Fibroblast of peridontal ligament (primary cell): Measurements from ENCODE around the gene ARG1.
A peak's percentile ranks its signal among the peaks of the same experiment; 100 is the strongest.
"Not testable (repeated sequence)": the region's sequence is repeated elsewhere in the genome, so short reads cannot be mapped to it uniquely, and the experiment has no call there.

Source experiments
- DNase-seq: peaks from one replicate; pipeline ENCODE4 v3.0.0-alpha.2; 2010; ENCODE audit errors: extremely low read depth

ARG1 gene

GRCh38 chr6:131572686-131573415 lies at the start of gene ARG1:
Gene ARG1 (plus strand): TSS chr6:131573226. CDS start chr6:131573283, 57 bp downstream.
- no peak for DNase-seq

- DNase-seq = no peak
Observed at GRCh38 chr6:131523988-131524673, 48.9 kb upstream of the ARG1 start.

DNA sequence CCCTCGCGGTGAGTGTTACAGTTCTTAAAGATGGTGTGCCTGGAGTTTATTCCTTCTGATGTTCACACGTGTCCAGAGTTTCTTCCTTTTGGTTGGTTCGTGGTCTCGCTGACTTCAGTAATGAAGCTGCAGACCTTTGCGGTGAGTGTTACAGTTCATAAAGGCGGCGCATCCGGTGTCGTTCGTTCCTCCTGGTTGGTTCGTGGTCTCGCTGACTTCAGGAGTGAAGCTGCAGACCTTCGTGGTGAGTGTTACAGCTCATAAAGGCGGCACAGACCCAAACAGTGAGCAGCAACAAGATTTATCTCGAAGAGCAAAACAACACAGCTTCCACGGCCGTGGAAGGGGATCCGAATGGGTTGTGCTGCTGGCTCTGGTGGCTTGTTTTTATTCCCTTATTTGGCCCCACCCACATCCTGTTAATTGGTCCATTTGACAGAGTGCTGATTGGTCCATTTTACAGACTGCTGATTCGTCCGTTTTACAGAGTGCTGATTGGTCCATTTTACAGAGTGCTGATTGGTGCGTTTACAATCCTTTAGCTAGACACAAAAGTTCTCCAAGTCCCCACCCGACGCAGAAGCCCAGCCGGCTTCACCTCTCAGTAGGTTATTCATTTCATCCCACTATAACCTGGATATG lies 48.2 kb upstream of the ARG1 start:
- DNase-seq = no peak

- DNase-seq = not testable (repeated sequence)
Observed at GRCh38 chr6:131530936-131531335, 42.1 kb upstream of the ARG1 start.

DNA sequence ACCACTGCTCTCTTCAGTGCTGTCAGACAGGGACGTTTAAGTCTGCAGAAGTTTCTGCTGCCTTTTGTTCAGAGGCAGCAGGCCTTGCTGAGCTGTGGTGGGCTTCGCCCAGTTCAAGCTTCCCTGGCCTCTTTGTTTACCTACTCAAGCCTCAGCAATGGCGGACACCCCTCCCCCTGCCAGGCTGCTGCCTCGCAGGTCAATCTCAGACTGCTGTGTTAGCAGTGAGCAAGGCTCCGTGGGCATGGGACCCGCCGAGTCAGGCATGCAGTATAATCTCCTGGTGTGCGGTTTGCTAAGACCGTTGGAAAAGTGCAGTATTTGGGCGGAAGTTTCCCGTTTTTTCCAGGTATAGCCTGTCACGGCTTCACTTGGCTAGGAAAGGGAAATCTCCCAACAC lies 41.3 kb upstream of the ARG1 start:
- DNase-seq = not testable (repeated sequence)

GRCh38 chr6:131532580-131533039 lies 40.4 kb upstream of the ARG1 start:
- DNase-seq = no peak

DNA sequence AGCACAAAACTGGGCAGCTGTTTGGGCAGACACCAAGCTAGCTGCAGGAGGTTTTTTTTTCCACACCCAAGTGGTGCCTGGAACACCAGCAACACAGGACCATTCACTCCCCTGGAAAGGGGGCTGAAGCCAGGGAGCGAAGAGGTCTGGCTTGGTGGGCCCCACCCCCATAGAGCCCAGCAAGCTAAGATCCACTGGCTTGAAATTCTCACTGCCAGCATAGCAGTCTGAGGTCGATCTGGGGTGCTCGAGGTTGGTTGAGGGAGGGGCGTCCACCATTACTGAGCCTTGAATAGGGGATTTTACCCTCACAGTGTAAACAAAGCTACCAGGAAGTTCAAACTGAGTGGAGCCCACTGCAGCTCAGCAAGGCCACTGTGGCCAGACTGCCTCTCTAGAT lies 34.4 kb upstream of the ARG1 start:
- DNase-seq = not testable (repeated sequence)

DNA sequence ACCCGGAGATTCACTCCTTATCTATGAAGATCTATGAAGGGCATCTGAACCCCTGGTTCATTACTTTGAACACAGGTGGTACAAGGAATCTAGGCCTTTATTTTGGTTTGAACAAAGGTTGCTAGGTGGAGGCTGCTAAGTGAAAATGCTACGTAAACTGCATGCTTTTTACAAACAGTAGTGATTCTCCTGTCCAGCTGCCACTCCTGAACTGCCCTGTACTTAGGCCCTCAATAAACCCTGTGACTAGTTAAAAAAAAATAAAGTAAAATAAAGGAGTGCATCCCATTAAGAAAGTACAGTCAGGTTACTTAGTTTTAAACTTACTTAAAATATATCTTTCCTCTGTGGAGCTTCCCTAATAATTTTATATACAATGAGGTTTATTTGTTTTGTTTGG lies 27.7 kb upstream of the ARG1 start:
- no peak for DNase-seq

GRCh38 chr6:131547488-131547887 lies 25.5 kb upstream of the ARG1 start:
- no peak for DNase-seq

GRCh38 chr6:131548441-131548840 lies 24.6 kb upstream of the ARG1 start:
- DNase-seq = no peak

GRCh38 chr6:131549811-131550210 lies 23.2 kb upstream of the ARG1 start:
- no peak for DNase-seq

DNA sequence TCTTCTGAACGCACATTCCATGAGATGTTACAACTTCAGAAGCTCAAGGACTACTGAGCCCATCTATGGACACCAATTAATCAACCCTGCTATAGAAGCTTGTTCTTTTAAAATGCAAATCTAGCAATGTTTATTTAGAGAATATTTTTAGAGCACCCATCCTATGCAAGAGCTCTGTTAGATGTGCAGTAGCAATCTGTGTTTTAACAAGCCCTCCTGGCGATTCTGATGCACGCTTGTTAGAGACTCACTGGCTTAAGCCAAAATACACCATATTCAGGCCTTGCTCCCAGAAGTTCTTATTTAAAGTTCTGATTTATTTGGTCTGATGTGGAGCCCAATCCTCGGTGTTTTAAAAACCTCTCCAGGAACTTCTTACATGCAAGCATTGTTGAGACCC lies 21.1 kb upstream of the ARG1 start:
- no peak for DNase-seq

- DNase-seq = no peak
Observed at GRCh38 chr6:131552572-131552971, 20.5 kb upstream of the ARG1 start.

DNA sequence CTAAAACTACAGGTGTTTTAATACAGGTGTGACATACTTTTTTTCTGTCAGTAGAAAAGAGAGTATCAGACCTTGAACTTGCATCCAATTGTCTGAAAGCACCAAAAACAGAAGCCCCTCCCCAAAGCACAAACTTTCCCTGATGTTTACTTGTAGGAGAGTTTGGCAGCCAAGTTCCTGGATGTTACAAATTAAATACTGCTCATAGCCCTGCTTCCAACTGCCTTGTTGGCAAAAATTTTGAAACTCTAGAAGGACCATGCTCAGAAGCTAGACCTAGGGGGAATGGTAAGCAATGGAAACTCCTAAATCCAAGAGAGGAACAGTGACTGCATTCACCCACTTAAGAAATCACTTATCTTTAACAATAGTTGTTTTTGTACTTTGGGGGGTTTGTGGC lies 17.0 kb upstream of the ARG1 start:
- peak; percentile 50 for DNase-seq

- no peak for DNase-seq
Observed at GRCh38 chr6:131558922-131559321, 14.1 kb upstream of the ARG1 start.

DNA sequence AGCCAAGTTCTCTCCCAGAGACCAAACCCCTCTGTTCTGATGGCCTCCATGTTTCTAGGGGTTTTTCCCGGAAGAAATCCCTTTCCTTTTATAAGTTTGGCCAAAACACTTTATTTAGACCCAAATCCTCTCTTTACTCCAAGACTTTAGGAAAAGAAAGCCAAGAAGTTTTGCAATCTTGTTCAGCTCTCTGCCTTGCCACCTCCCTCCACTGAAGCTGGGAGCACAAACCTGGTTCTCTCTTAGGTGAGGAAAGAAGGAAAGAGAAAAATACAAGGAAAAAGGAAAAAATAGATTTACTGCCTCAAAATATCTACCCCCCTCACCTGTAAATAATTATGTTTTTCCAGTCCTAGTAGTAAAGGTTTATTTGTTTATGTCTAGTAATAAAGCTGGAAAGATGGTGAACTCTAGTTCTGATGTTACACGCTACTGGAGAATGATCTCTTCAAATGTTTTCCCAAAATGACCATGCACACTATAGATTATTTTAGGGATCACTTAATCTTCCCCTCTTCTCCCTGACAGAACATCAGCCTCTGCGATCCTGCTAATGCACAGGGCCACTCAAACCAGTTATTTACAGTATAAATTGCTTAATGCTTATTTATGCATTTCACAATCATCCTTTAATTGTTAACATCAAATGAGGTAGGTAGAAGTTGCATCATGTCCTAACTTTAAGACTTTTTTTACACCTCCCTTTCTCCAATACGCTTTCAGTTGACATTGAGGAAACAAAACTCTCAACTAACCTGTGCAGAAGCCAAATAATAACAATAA lies 10.9 kb upstream of the ARG1 start:
- no peak for DNase-seq

DNA sequence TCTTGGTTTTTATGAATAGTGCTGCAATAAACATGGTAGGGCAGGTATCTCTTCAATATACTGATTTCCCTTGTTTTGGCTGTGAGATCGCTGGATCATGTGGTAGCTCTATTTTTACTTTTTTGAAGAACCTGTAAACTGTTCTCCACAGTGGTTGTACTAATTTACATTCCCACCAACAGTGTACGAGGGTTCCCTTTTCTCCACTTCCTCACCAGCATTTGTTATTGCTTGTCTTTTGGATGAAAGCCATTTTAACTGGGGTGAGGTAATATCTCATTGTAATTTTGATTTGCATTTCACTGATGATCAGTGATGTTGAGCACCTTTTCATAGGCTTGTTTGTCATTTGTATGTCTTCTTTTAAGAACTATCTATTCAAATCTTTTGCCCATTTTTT lies 8.0 kb upstream of the ARG1 start:
- DNase-seq = no peak

DNA sequence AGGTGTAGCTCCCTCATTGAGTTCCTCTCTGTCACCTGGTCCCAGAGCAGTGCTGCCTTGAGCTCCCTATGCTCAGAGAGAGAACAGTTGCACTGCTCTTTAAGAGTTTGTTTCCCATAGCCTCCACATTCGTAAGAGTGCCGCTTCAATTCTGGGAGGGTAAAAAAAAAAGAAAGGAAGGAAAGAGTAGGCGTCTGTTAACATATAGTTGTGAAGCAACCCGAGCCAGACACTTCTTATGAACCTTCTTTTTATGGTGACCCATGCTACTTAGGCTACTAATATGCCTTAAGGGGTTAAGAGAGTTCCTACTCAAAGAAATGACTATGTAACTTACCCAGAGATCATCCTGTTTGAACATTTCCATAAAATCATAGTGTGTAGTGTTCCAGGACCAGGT lies 4.3 kb upstream of the ARG1 start:
- DNase-seq = no peak

GRCh38 chr6:131574133-131574532 lies 1.1 kb downstream of the ARG1 start:
- DNase-seq = no peak

GRCh38 chr6:131574686-131575085 lies 1.7 kb downstream of the ARG1 start:
- no peak for DNase-seq

DNA sequence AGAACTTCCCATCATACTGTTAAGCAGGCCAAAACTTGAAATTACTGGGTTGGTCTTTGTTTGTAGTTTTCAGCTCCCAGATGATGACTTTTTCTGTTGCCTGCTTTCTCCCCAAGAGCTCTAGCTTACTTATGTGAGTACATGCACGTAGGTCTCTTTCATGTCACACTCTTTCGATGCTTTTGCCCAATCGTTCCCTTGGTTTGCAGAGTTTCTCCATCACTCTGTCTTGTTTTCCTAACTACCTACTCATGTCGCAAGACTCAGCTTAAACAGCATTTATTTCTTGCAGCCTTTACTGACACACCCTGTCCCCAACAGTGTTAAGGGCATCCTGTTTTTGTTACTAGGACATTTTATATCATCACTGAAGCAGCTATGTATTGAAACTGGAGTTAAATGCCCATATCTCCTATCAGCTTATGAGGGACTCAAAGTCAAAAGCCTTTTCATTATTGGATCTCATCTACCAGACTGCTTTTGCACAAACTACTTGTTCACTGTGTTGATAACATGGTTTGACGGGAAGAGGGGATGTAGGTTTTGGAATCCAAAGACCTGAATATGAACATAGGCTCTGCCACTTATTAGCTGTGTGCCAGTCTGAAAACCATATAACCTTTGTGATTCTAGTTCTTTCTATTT lies 2.9 kb downstream of the ARG1 start:
- DNase-seq = no peak

- DNase-seq = no peak
Observed at GRCh38 chr6:131581523-131581922, 8.5 kb downstream of the ARG1 start.
